DOHH2 (cell line): ENCODE results near the gene PRKN.

ENCODE experiments used
- EZH2phosphoT487 ChIP-seq: fragments of 200-600 bp; sonication (generic); IDR thresholded peaks from 2 replicates; pipeline ENCODE4 v1.6.1; 2017; ENCODE audit warnings: borderline replicate concordance, mild to moderate bottlenecking, antibody characterized with exemption, low read length, moderate library complexity, mixed read lengths
- TF ChIP-seq, protein P1 (sequence below): fragments of 200-600 bp; sonication (generic); IDR thresholded peaks from one replicate; pipeline ENCODE4 v1.5.1; 2014; ENCODE audit warnings: antibody characterized with exemption, mild to moderate bottlenecking, low read depth, low read length; ENCODE audit not compliant: poor library complexity, severe bottlenecking

DNA sequence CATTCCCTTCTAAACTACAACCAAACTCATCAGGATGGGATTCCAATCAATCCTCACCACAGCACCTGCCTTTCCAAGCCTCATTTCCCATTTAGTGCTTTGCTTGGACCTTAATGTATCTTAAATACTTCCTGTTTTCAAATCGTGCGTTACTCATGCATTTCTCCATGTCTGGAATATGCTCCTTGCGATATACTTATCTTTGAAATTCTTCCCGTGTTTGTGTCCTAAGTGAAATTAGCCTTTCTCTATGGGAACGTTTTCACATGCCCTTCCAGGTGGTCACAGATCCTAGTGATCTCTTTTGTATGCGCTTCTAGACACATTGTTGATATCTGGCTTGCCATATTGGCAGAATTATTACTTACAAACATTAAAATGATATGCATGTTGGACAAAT lies 833.1 kb downstream of the PRKN start:
- TF ChIP-seq, protein P1, sequence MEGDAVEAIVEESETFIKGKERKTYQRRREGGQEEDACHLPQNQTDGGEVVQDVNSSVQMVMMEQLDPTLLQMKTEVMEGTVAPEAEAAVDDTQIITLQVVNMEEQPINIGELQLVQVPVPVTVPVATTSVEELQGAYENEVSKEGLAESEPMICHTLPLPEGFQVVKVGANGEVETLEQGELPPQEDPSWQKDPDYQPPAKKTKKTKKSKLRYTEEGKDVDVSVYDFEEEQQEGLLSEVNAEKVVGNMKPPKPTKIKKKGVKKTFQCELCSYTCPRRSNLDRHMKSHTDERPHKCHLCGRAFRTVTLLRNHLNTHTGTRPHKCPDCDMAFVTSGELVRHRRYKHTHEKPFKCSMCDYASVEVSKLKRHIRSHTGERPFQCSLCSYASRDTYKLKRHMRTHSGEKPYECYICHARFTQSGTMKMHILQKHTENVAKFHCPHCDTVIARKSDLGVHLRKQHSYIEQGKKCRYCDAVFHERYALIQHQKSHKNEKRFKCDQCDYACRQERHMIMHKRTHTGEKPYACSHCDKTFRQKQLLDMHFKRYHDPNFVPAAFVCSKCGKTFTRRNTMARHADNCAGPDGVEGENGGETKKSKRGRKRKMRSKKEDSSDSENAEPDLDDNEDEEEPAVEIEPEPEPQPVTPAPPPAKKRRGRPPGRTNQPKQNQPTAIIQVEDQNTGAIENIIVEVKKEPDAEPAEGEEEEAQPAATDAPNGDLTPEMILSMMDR: no peak
- no peak for TF ChIP-seq EZH2phosphoT487
